DND-41 (cell line): Measurements from ENCODE around the gene BIN2.

Experiments used
- ATAC-seq: fragments of 200-7000 bp; cut with Tn5 transposase; 3 replicates; pipeline ENCODE4 v1.9.1; 2021; ENCODE audit warnings: low read depth; ENCODE audit not compliant: insufficient read depth
- DNase-seq: peaks from one replicate; pipeline ENCODE4 v3.0.0-alpha.2; 2020
- H2AFZ ChIP-seq: 2 replicates; pipeline ENCODE4 v1.6.0; 2012; ENCODE audit warnings: low read depth, low read length
- H3K27ac ChIP-seq: 2 replicates; pipeline ENCODE4 v1.5.1; 2012; ENCODE audit warnings: low read length, inconsistent platforms
- H3K27me3 ChIP-seq: fragments of 200-600 bp; sonication (generic); 2 replicates; pipeline ENCODE4 v1.6.0; 2012; ENCODE audit warnings: low read length, mild to moderate bottlenecking, inconsistent platforms; ENCODE audit not compliant: insufficient read depth, poor library complexity
- H3K36me3 ChIP-seq: 2 replicates; pipeline ENCODE4 v1.5.1; 2012; ENCODE audit warnings: low read length, inconsistent platforms; ENCODE audit not compliant: insufficient read depth
- H3K4me1 ChIP-seq: 2 replicates; pipeline ENCODE4 v1.5.1; 2012; ENCODE audit warnings: mild to moderate bottlenecking, low read length; ENCODE audit not compliant: insufficient read depth
- H3K4me2 ChIP-seq: 2 replicates; pipeline ENCODE4 v1.6.0; 2012; ENCODE audit warnings: mild to moderate bottlenecking, moderate library complexity, low read length, inconsistent platforms; ENCODE audit not compliant: insufficient read depth
- H3K4me3 ChIP-seq, 2 experiments: fragments of 200-600 bp in 1 of 2; shearing (Covaris generic) in 1 of 2; 2 replicates each; pipeline ENCODE4 v1.5.1; 2012 to 2016; ENCODE audit warnings: inconsistent platforms in 2 of 2, low read length in 2 of 2, mild to moderate bottlenecking in 2 of 2, low read depth in 1 of 2, moderate library complexity in 1 of 2
- H3K79me2 ChIP-seq: 2 replicates; pipeline ENCODE4 v1.6.0; 2012; ENCODE audit warnings: low read length, inconsistent platforms; ENCODE audit not compliant: insufficient read depth
- H3K9ac ChIP-seq: 2 replicates; pipeline ENCODE4 v1.6.0; 2012; ENCODE audit warnings: low read depth, mild to moderate bottlenecking, inconsistent platforms, low read length, moderate library complexity
- H3K9me3 ChIP-seq: 2 replicates; pipeline ENCODE4 v1.5.1; 2012; ENCODE audit warnings: low read length, moderate library complexity, mild to moderate bottlenecking, inconsistent platforms; ENCODE audit not compliant: insufficient read depth, severe bottlenecking
- H4K20me1 ChIP-seq: 2 replicates; pipeline ENCODE4 v1.6.0; 2012; ENCODE audit warnings: low read length; ENCODE audit not compliant: insufficient read depth
- CTCF ChIP-seq: IDR thresholded peaks from 2 replicates; pipeline ENCODE4 v1.5.1; 2012; ENCODE audit warnings: borderline replicate concordance, low read length, moderate library complexity, mild to moderate bottlenecking; ENCODE audit not compliant: poor library complexity, severe bottlenecking; ENCODE audit errors: extremely low read depth
- EZH2 ChIP-seq: IDR thresholded peaks from 3 replicates; pipeline ENCODE4 v1.6.1; 2012; ENCODE audit warnings: borderline replicate concordance, low read depth, mild to moderate bottlenecking, moderate library complexity, low read length, inconsistent platforms; ENCODE audit not compliant: severe bottlenecking

The BIN2 gene

GRCh38 chr12:51242120-51242519, 81.9 kb downstream of the BIN2 start:
- TF ChIP-seq CTCF = no peak
- no peak for TF ChIP-seq EZH2

GRCh38 chr12:51240971-51241370, 83.0 kb downstream of the BIN2 start:
- H3K79me2 ChIP-seq = peaks cover 28% of the 10 kb centered on the region
- H3K9ac ChIP-seq = no peak overlapping the region
- H3K27ac ChIP-seq = no peak overlapping the region
- ATAC-seq (no peak), DNase-seq (no peak)
- peaks cover 52% of the 10 kb centered on the region for H3K36me3 ChIP-seq
- H3K4me1 ChIP-seq = peaks cover 31% of the 10 kb centered on the region
- TF ChIP-seq EZH2 (no peak), CTCF (no peak)
- H3K27me3 ChIP-seq = no peaks in the 10 kb centered on the region
- no peaks in the 10 kb centered on the region for H3K9me3 ChIP-seq
- H2AFZ ChIP-seq = no peak overlapping the region
- peaks cover 14% of the 10 kb centered on the region for H4K20me1 ChIP-seq
- peak overlapping the region; percentile 98; the same call in 1 of the 2 replicates for H3K4me2 ChIP-seq
- H3K4me3 ChIP-seq = no peak overlapping the region

More at GRCh38 chr12:51242120-51242519, 81.9 kb downstream of the BIN2 start:
- no peaks in the 10 kb centered on the region for H3K9me3 ChIP-seq
- H3K9ac ChIP-seq = no peak overlapping the region
- peaks cover 52% of the 10 kb centered on the region for H3K36me3 ChIP-seq
- peaks cover 42% of the 10 kb centered on the region for H3K4me1 ChIP-seq
- no peak overlapping the region for H2AFZ ChIP-seq
- no peak overlapping the region for H3K27ac ChIP-seq
- H3K4me3 ChIP-seq = no peak overlapping the region
- DNase-seq (no peak), ATAC-seq (no peak)
- H4K20me1 ChIP-seq = peaks cover 14% of the 10 kb centered on the region
- H3K79me2 ChIP-seq = peaks cover 28% of the 10 kb centered on the region
- H3K4me2 ChIP-seq = no peak overlapping the region
- no peaks in the 10 kb centered on the region for H3K27me3 ChIP-seq

- Histone ChIP-seq H2AFZ (peak within 1 kb of the TSS; percentile 83), H3K27ac (peak within 1 kb of the TSS; percentile 99), H3K27me3 (no peaks in the 10 kb centered on the region), H3K4me2 (peak within 1 kb of the TSS; percentile 98), H3K9ac (peak within 1 kb of the TSS; percentile 88), H3K79me2 (peaks cover 28% of the 10 kb centered on the region), H3K36me3 (peaks cover 35% of the 10 kb centered on the region), H4K20me1 (peaks cover 14% of the 10 kb centered on the region), H3K9me3 (no peaks in the 10 kb centered on the region), H3K4me3 (peak within 1 kb of the TSS; percentile 46 to 83; a peak in 3 of 4 replicates), H3K4me1 (peaks cover 26% of the 10 kb centered on the region)
- peak; percentile 94 for DNase-seq
- TF ChIP-seq EZH2 = no peak
- ATAC-seq = peak; percentile 95
Observed at GRCh38 chr12:51238510-51239334, 85.3 kb downstream of the BIN2 start, which contains the start of gene DAZAP2. Gene DAZAP2, plus strand, starts transcription at chr12:51238826. Its CDS starts 82 bp downstream, at chr12:51238908.

- H3K4me3 ChIP-seq = peak overlapping the region; percentile 46 to 83; a peak in 3 of 4 replicates
- H3K9ac ChIP-seq = peak overlapping the region; percentile 88
- no peaks in the 10 kb centered on the region for H3K27me3 ChIP-seq
- H3K4me2 ChIP-seq = peak overlapping the region; percentile 98
- DNase-seq = no peak
- H3K79me2 ChIP-seq = peaks cover 28% of the 10 kb centered on the region
- H3K4me1 ChIP-seq = peaks cover 26% of the 10 kb centered on the region
- H3K36me3 ChIP-seq = peaks cover 33% of the 10 kb centered on the region
- peak overlapping the region; percentile 75 for H3K27ac ChIP-seq
- H4K20me1 ChIP-seq = peaks cover 14% of the 10 kb centered on the region
- peak; percentile 1; the same call in 2 of the 3 replicates for ATAC-seq
- no peak for TF ChIP-seq CTCF
- no peak for TF ChIP-seq EZH2
- H2AFZ ChIP-seq = peak overlapping the region; percentile 83
- H3K9me3 ChIP-seq = no peaks in the 10 kb centered on the region
Observed at GRCh38 chr12:51238037-51238509, 85.9 kb downstream of the BIN2 start.
